ENCODE measurements around the gene XRN1. TPM values are rescaled to one million over a fixed set of nuclear protein-coding genes. Genes with fewer than 3 reads are reported as not detected.

The XRN1 gene
- total and polyA plus RNA-seq, 10 of the 15 experiments (the other 5 are each of a cell fraction or from before 2014, with no cell fraction given), result 1.7 to 38.8 (median 15.5) TPM

DNA sequence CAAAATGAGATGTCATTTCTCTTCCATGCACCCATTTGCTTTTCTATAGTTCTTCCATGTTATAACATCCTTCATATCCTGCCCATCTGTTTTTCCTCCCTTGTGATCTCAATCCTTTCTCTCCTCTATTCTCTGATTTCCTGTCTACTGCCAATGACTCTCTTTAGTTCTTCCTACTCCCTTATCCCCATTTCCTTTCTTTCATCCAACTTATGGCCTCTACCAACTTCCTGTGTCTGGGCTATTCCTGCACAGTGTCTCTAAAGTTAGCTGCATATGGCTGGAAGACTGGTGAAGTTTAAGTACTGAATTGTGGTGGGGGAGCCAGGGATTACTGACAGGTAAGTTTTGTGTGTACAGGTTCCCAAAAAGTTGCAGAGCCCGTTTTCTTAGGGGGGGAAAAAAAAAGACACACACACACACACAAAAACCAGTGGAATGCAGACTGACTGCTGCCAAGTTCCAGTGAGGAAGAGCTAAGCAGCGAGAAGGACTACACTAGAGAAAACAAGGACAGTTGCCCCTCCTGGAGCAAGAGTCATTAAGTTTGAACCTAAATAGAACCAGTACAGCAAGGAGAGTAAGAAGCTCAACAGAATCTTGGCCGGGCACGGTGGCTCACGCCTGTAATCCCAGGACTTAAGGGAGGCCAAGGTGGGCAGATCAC lies 28.8 kb downstream of the XRN1 start:
- H3K9ac ChIP-seq (ENCODE audit: control insufficient read depth, insufficient read depth, low read length), result no peak overlapping the region
- no peak for FAIRE-seq
- DNase-seq (ENCODE audit: low read depth, low spot score), result no peak
- ATAC-seq, result no peak
- H3K4me1 ChIP-seq (ENCODE audit: control insufficient read depth, insufficient read depth, low read length), result no peaks in the 10 kb centered on the region
- no peak overlapping the region for H2AFZ ChIP-seq (ENCODE audit: control insufficient read depth, low read depth, low read length)
- WGBS (ENCODE audit: insufficient coverage, insufficient replicate concordance, low lambda C conversion rate, missing lambda C conversion rate), result 80% methylated on average over 5 of the region's 5 CpGs
- H4K20me1 ChIP-seq (ENCODE audit: control insufficient read depth, insufficient read depth), result no peaks in the 10 kb centered on the region
- ChIA-PET SMC1A (ENCODE audit: uncharacterized antibody, unreplicated experiment) (no interaction called here), CTCF (no interaction called here), RAD21 (ENCODE audit: unreplicated experiment) (no interaction called here), POLR2A (no interaction called here)
- intact Hi-C loops (cut with micrococcal nuclease; ENCODE audit: unreplicated experiment) (no loop called here), in situ Hi-C loops (cut with MboI) (no loop called here)
- H3K4me2 ChIP-seq (ENCODE audit: control insufficient read depth, insufficient read depth), result no peak overlapping the region
- no peak for TF ChIP-seq NBN (IDR thresholded peaks at IDR 0.05)
- no TSS peak for BruUV-seq (replicated peaks)
- no peaks in the 10 kb centered on the region for H3K27me3 ChIP-seq (replicated peaks in 1 of 2; ENCODE audit: control insufficient read depth in 2 of 2, insufficient read depth in 2 of 2, low read length in 1 of 2)
- no peak overlapping the region for H3K27ac ChIP-seq (ENCODE audit: control insufficient read depth, insufficient read depth)
- H3K4me3 ChIP-seq, result no peak overlapping the region
- H3K36me3 ChIP-seq (ENCODE audit: control insufficient read depth in 2 of 2, insufficient read depth in 2 of 2, low read length in 1 of 2), result peaks cover 0 to 13% of the 10 kb centered on the region in 2 experiments; a peak in 2 of 4 replicates
- H3K9me3 ChIP-seq (replicated peaks; ENCODE audit: control insufficient read depth, insufficient read depth, low read length), result no peaks in the 10 kb centered on the region
- H3K79me2 ChIP-seq (ENCODE audit: control insufficient read depth, insufficient read depth, low read length), result no peaks in the 10 kb centered on the region

DNA sequence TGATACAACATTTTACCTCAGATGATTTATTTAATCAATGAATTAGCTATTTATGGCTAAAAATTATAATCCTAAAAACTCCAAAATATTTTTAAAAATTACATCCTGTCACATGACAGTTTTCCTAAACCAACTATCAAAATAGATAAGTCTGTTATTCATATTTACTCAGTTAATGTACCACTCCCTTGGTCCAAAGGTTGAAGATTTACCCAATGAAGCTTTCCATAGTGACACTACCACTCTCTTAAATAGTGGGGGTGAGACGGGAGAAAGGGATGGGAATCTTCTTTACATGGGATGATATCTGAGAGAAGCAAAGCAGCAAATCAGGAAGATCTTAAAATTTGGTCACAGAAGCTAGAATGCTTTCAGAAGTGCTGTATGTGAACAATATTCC lies 30.5 kb downstream of the XRN1 start:
- in situ Hi-C loops (cut with MboI), result no loop called here
- CTCF ChIA-PET, result interaction anchor here (0.7 kb wide), 1 partner anchor 144 kb away, joined by 6 read pairs; no protein-coding TSS in a partner anchor
- no peak for TF ChIP-seq JUNB (IDR thresholded peaks at IDR 0.05)
- no peak for TF ChIP-seq RFX5 (IDR thresholded peaks at IDR 0.05; ENCODE audit: low read depth, low read length)
- TF ChIP-seq CHD2 (IDR thresholded peaks at IDR 0.05; ENCODE audit: borderline replicate concordance, low read depth, low read length), result no peak
- no peak for TF ChIP-seq POU2F2 (IDR thresholded peaks at IDR 0.05; ENCODE audit: borderline replicate concordance, low read depth, low read length)
- TF ChIP-seq WRNIP1 (IDR thresholded peaks at IDR 0.05; ENCODE audit: borderline replicate concordance, low read depth, low read length), result no peak
- TF ChIP-seq, protein P1, sequence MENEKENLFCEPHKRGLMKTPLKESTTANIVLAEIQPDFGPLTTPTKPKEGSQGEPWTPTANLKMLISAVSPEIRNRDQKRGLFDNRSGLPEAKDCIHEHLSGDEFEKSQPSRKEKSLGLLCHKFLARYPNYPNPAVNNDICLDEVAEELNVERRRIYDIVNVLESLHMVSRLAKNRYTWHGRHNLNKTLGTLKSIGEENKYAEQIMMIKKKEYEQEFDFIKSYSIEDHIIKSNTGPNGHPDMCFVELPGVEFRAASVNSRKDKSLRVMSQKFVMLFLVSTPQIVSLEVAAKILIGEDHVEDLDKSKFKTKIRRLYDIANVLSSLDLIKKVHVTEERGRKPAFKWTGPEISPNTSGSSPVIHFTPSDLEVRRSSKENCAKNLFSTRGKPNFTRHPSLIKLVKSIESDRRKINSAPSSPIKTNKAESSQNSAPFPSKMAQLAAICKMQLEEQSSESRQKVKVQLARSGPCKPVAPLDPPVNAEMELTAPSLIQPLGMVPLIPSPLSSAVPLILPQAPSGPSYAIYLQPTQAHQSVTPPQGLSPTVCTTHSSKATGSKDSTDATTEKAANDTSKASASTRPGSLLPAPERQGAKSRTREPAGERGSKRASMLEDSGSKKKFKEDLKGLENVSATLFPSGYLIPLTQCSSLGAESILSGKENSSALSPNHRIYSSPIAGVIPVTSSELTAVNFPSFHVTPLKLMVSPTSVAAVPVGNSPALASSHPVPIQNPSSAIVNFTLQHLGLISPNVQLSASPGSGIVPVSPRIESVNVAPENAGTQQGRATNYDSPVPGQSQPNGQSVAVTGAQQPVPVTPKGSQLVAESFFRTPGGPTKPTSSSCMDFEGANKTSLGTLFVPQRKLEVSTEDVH (IDR thresholded peaks at IDR 0.05; ENCODE audit: low read depth, partially characterized antibody), result no peak
- no peak for TF ChIP-seq SRF (IDR thresholded peaks at IDR 0.05; ENCODE audit: low read depth in 2 of 2, low read length in 2 of 2)
- TF ChIP-seq, protein P2, sequence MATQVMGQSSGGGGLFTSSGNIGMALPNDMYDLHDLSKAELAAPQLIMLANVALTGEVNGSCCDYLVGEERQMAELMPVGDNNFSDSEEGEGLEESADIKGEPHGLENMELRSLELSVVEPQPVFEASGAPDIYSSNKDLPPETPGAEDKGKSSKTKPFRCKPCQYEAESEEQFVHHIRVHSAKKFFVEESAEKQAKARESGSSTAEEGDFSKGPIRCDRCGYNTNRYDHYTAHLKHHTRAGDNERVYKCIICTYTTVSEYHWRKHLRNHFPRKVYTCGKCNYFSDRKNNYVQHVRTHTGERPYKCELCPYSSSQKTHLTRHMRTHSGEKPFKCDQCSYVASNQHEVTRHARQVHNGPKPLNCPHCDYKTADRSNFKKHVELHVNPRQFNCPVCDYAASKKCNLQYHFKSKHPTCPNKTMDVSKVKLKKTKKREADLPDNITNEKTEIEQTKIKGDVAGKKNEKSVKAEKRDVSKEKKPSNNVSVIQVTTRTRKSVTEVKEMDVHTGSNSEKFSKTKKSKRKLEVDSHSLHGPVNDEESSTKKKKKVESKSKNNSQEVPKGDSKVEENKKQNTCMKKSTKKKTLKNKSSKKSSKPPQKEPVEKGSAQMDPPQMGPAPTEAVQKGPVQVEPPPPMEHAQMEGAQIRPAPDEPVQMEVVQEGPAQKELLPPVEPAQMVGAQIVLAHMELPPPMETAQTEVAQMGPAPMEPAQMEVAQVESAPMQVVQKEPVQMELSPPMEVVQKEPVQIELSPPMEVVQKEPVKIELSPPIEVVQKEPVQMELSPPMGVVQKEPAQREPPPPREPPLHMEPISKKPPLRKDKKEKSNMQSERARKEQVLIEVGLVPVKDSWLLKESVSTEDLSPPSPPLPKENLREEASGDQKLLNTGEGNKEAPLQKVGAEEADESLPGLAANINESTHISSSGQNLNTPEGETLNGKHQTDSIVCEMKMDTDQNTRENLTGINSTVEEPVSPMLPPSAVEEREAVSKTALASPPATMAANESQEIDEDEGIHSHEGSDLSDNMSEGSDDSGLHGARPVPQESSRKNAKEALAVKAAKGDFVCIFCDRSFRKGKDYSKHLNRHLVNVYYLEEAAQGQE (IDR thresholded peaks at IDR 0.05; ENCODE audit: low read depth, low read length), result no peak

More for the DNA sequence above, 30.5 kb downstream of the XRN1 start:
- no peaks in the 10 kb centered on the region for H3K9me3 ChIP-seq (replicated peaks; ENCODE audit: control insufficient read depth, insufficient read depth, low read length)
- no peaks in the 10 kb centered on the region for H4K20me1 ChIP-seq (ENCODE audit: control insufficient read depth, insufficient read depth)
- no peak overlapping the region for H3K9ac ChIP-seq (ENCODE audit: control insufficient read depth, insufficient read depth, low read length)
- no TSS peak for BruUV-seq (replicated peaks)
- SMC1A ChIA-PET (ENCODE audit: uncharacterized antibody, unreplicated experiment), result no interaction called here
- FAIRE-seq (no peak), ATAC-seq (no peak), DNase-seq (ENCODE audit: low read depth, low spot score) (no peak)
- H3K79me2 ChIP-seq (ENCODE audit: control insufficient read depth, insufficient read depth, low read length), result no peaks in the 10 kb centered on the region
- POLR2A ChIA-PET, result interaction anchor here (0.7 kb wide), 1 partner anchor 99 kb away, joined by 6 read pairs; no protein-coding TSS in a partner anchor
- intact Hi-C loops (cut with micrococcal nuclease; ENCODE audit: unreplicated experiment), result no loop called here
- no peak overlapping the region for H3K27ac ChIP-seq (ENCODE audit: control insufficient read depth, insufficient read depth)
- no peak overlapping the region for H3K4me3 ChIP-seq
- peaks cover 0 to 15% of the 10 kb centered on the region in 2 experiments; a peak in 2 of 4 replicates for H3K36me3 ChIP-seq (ENCODE audit: control insufficient read depth in 2 of 2, insufficient read depth in 2 of 2, low read length in 1 of 2)
- RAD21 ChIA-PET (ENCODE audit: unreplicated experiment), result no interaction called here
- H2AFZ ChIP-seq (ENCODE audit: control insufficient read depth, low read depth, low read length), result no peak overlapping the region
- no peaks in the 10 kb centered on the region for H3K4me1 ChIP-seq (ENCODE audit: control insufficient read depth, insufficient read depth, low read length)
- no peaks in the 10 kb centered on the region for H3K27me3 ChIP-seq (replicated peaks in 1 of 2; ENCODE audit: control insufficient read depth in 2 of 2, insufficient read depth in 2 of 2, low read length in 1 of 2)
- 100% methylated on average over 1 of the region's 1 CpG for WGBS (ENCODE audit: insufficient coverage, insufficient replicate concordance, low lambda C conversion rate, missing lambda C conversion rate)
- H3K4me2 ChIP-seq (ENCODE audit: control insufficient read depth, insufficient read depth), result no peak overlapping the region
